HG03175 (cell line): Measurements from ENCODE around the gene RIIAD1.
"Not testable (repeated sequence)": the region's sequence is repeated elsewhere in the genome, so short reads cannot be mapped to it uniquely, and the experiment has no call there.

Experiments used
- ATAC-seq: cut with Tn5 transposase; IDR thresholded peaks from one replicate; pipeline ENCODE4 v1.9.1; 2021; ENCODE audit warnings: mild to moderate bottlenecking, moderate library complexity; ENCODE audit not compliant: unreplicated experiment

RIIAD1 gene, protein sequence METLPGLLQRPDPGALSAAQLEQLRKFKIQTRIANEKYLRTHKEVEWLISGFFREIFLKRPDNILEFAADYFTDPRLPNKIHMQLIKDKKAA

DNA sequence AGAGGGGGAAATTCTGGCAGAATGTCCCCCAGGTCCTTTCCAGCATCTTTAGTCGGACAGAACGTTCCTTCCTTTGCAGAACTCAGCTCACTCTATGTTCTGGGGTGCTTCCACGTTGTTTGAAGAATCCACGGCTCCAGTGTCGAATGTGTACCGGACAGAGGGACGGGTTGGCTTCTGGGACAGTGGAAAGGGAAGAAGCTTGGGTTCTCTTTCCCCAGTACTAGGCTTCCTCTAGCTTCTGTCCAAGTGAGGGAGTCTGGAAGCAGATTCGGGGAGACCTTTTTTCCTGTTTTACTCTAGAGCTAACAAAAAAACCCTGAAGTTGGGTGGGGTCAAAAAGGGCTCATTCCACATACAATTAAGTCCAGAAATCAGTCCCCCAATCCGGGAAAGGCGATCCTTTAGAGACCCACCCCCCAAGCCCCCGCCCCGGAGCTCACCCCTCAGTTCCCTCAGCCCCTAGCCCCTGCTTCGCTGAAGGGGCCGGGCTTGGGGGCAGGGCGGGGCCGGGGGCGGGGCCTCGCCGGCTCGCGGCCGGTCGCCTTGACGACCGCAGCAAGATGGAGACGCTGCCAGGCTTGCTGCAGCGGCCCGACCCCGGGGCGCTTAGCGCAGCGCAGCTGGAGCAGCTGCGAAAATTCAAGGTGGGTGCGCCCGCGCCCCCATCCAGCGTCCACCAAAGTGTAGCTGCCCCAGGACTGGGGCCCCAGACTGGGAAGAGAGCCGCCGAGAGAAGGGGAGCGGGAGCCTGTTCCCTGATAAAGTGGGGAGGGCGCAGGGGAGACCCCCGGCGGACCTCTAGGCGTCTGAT, at the start of gene RIIAD1:
RIIAD1 (plus strand) TSS at position 549 of the 814 bp plus-strand sequence; CDS start at position 564, 15 bp downstream.
- peak; percentile 56 for ATAC-seq

DNA sequence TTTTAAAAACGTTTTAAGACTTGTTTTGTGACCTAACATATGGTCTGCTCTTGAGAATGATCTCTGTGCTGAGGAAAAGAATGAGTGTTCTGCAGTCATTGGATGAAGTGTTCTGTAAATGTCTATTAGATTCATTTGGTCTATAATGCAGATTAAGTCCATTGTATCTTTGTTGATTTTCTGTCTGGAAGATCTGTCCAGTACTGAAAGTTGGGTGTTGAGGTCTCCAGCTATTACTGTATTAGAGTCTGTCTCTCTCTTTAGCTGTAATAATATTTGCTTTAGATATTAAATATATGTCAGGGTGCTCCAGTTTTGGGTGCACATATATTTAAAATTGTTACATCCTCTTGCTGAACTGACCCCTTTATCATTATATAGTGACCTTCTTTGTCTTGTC, 47.9 kb upstream of the RIIAD1 start:
- ATAC-seq = no peak

DNA sequence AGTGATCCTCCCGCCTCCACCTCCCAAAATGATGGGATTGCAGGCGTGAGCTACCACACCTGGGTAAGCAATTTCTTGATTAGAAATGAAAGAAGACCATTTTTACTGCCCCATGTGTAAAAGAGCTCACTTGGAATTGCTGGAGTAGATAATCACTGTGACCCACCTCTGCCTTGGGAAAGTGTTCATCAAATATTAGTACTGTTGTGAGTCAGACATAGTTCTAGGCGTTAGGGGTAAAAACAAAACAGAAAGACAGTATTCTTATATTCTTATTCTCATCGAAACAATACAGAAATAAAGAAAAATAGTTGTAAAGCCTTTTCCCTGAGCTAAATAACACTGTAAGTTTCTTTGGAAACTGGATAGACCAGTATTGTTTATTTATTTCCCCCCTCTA, 40.9 kb upstream of the RIIAD1 start:
- ATAC-seq = no peak

DNA sequence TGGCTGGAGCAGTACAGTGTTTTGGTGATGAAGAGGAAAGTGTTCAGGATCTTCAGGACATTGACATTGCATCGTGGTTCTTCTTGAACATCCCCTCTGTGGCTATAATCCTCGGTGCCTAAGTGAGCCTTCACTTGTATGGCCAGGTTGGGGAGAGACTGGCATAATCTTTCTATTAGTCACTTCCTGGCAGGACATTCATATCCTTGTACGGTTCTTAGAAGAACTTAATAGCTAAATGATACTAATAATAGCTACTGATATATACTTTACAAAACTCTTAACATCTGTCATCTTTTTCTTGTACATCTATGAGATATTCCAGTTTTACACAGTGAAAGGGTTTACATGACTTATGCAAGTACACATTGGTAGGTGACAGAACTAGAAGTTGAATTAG, 40.5 kb upstream of the RIIAD1 start:
- ATAC-seq = no peak

DNA sequence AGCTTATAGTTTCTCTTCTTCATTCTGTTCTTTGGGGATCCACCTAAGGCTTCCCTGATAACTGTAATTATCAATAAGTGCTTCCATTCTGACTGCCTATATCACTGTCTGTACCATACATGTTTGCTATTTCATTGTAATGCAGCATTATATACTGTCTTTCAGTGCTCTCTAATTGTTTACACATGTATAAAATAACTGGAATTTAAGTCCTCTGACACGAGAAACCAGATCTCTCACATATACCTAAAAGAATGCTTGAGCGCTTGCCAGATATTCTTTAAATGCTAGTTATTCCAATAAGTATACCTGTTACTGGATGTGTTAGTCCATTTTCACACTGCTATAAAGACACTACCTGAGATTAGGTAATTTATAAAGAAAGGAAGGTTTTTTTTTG, 39.4 kb upstream of the RIIAD1 start:
- ATAC-seq = no peak

DNA sequence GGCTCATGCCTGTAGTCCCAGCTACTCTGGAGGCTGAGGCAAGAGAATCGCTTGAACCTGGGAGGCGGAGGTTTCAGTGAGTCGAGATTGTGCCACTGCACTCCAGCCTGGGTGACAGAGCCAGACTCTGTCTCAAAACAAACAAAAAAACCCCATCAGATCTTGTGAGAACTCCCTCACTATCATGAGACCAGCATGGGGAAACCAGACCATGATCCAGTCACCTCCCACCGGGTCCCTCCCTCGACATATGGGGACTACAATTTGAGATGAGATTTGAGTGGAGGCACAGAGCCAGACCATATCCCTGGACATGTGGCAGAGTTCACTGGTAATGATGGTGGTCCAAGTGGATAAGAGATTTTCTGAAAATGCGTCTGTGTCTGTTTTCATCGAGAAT, 38.4 kb upstream of the RIIAD1 start:
- not testable (repeated sequence) for ATAC-seq

DNA sequence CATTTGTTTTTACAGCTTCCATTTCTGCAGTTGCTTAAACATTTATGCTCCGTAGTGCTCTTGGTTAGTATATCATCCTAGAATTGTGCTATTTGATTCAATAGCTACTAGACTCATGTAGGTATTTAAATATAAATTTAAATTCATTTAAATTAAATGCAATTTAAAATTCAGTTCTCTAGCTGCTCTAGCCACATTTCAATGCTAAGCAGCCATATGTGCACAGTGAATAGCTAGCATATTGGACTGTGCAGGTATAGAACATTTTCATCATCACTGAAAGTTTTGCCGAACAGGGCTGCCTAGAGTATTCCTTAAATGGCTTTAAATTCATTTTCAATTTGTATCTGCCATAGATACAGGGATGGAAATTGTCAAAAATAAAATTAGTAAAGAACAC, 37.2 kb upstream of the RIIAD1 start:
- ATAC-seq = no peak

DNA sequence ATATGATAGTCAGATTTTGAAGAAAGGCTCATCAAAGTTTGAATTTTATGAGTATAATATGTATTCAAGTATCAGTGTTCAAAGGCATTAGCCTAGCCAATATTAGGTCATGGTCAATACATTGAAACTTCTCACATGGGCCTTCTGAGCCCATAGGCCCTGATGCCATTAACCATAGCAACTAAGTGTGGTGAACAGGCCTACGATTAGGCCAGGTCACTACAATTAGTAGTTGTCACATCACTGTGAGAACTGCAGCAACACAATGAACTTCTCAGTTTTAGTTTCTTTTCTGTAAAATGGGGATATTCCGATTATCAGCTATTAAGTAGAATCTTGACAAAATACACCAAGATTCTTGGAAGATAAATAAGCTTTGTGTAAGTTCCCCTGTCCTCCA, 34.8 kb upstream of the RIIAD1 start:
- ATAC-seq = no peak

DNA sequence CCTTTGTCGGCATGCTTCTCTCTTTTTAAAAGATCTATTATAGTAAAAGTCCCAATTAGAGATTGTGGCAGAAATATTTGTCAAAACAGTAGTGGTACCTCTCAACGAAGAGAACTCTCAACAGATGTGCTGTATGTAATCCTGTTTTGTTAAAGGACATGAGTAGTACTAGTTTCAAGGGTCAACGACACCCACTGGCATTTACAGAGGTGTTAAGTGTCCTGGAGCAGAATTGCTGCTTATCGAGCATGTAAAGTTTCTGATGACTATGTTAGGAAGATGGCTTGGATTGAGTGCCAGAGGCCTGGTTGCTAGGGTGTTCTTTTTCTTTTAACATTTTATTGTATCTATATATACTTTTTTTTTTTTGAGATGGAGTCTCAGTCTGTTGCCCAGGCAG, 31.8 kb upstream of the RIIAD1 start:
- no peak for ATAC-seq

DNA sequence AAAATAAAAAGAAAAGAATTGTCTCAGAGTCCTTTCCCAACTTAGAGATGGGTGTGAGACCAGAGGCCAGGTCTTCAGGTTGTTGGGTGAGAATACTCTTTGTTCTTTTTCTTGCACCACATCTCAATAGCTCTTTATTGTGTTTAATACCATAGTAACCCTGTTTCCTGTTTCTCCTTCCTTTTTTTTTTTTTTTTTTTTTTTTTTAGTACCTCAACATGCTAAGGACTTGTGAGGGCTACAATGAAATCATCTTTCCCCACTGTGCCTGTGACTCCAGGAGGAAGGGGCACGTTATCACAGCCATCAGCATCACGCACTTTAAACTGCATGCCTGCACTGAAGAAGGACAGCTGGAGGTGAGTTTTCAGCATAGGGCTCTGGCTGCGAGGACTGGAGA, 29.1 kb upstream of the RIIAD1 start:
- ATAC-seq = no peak

DNA sequence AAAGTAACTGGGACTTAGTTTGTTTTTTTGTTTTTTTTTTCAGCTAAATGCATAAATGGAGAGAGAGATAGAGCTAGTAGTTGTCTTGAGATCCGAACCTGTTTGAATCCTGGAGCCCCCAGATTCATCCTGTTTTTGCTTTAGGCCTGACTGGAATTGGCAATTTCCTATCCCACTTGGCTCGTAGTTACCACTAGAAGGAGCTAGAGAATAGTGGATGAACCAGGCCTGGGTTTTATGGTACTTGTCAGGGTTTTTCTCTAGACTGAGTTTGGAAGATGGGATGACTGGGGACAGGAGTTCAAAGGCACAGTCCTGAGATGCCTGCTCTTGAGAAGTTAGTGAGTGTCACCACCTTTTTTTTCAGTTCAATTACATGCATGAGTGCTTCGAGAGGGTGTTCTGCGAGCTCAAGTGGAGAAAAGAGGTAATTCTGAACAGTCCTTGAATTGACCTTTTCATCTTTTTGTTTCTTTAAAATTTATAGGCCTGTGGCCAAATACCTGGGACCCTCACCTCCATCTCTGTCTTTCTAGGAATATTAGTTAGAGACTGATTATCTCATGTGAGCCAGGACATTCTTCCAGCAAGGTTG, 28.2 kb upstream of the RIIAD1 start:
- no peak for ATAC-seq

DNA sequence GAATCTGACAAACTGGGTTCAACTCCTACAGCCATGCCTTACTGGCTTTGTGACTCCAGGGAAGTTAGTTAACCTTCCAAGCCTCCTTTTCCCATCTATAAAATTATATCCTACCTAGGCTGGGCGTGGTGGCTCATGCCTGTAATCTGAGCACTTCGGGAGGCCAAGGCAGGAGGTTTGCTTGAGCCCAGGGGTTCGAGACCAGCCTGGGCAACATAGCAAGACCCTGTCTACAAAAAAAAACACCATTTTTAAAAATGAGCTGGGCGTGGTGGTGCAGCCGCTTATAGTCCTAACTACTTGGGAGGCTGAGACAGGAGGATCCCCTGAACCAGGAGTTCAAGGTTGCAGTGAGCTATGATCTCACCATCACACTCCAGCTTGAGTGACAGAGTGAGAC, 19.8 kb upstream of the RIIAD1 start:
- no peak for ATAC-seq

DNA sequence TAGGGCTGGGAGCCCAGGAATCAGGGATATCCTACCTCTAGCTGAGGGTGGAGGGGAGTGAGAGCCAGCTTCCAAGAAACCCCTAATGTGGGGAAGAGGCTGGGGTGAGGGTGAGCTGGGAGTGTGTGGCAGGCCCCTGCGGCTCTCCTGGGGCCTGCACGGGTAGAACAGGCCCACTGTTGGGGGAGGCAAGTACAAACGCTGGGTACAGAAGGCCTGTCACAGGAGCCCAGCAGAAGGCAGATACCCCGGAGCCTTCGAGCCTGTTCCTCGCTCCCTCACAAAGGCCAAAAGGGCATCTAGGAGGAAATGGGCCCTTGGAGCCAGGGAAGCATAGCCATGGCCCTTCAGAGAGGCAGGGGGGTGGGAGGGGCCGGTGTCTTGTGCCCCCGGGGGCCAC, 18.4 kb upstream of the RIIAD1 start:
- ATAC-seq = no peak

DNA sequence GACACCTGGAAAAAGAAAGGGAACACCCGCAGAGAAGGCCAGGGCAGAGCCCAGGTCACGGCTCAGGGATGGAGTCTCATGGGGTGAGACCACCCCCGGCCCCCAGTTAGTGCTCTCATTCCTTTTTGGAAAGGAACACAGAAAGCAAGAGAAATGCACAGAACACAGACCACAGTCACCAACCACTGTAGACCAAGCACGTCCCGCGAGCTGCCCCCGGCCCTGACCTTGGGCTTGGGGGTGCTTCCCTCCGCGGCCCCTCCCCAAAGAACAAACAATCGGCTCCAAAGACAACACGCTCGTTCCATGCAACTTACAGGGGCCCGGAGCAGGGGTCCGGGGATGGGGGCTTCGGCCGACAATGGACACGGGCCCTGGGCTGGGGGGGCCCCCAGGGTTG, 17.5 kb upstream of the RIIAD1 start:
- no peak for ATAC-seq

DNA sequence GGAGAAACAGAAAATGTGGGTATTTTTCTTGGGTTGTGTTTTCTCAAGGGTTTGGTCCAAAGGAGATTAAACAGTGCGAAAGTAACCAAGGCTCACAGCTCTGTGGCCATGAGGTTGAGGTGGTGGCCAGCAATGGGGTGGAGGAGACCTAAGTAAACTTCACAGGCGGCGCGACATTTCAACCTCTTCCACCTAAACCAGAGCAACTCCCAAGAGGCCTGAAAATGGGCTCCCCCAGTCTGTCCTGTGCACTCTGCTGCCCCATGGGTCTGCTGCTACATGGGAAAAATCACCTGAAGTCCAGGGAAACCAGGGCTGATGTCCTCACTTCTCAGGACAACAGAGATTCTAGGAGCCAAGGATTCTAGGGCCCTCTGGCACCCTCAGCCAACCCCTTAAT, 17.1 kb upstream of the RIIAD1 start:
- ATAC-seq = no peak

DNA sequence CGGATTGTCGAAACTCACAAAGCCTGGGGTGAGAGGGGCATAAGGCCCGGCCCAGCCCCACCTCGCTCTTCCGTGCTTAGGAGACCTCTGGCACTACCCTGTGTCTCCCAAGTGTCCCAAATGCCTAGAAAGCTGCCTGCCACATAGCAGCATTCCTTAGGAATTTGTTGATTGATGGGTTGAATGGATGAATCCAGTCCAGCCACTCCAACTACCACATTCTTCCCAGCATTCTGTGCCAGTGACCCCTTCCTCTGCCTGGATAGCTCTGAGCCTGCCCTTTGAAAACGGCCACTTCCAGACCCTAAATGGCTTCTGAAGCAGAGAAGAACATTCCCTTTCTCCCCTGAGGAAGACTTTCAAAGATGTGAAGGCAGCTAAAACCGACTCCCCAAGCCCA, 16.2 kb upstream of the RIIAD1 start:
- ATAC-seq = no peak

DNA sequence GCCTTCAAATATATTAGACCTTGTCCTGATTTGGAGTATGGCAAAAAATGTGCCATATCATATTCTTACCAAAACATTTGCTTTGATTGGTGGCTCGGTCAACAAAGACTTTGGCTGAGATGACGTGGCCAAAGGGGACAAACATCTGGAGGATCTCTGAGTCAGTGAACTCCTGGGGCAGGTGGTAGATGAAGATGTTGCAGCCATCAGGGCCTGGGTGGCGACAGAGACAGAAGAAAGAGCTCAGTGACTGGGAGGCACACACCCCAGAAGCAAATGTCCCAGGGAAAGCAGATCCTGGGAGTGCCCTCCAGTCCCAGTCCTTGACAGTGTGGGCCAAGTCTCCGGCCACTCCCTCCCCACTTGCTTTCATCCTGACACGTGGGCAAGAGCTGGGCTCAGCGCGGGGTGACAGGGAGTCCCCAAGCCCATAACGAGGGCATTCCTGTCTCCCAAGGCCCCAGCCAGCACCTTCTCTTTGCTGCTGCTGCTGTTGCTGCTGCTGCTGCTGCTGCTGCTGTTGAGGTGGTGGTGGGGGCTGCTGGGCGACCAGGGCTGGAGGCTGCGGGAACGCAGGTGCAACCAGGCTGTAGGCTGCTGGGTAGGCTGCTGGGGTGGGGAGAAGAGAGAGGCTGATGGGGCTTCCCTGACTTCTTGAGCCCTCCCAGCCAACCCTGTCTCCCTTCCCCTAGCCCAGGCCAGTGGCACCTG, 15.4 kb upstream of the RIIAD1 start:
- ATAC-seq = no peak

DNA sequence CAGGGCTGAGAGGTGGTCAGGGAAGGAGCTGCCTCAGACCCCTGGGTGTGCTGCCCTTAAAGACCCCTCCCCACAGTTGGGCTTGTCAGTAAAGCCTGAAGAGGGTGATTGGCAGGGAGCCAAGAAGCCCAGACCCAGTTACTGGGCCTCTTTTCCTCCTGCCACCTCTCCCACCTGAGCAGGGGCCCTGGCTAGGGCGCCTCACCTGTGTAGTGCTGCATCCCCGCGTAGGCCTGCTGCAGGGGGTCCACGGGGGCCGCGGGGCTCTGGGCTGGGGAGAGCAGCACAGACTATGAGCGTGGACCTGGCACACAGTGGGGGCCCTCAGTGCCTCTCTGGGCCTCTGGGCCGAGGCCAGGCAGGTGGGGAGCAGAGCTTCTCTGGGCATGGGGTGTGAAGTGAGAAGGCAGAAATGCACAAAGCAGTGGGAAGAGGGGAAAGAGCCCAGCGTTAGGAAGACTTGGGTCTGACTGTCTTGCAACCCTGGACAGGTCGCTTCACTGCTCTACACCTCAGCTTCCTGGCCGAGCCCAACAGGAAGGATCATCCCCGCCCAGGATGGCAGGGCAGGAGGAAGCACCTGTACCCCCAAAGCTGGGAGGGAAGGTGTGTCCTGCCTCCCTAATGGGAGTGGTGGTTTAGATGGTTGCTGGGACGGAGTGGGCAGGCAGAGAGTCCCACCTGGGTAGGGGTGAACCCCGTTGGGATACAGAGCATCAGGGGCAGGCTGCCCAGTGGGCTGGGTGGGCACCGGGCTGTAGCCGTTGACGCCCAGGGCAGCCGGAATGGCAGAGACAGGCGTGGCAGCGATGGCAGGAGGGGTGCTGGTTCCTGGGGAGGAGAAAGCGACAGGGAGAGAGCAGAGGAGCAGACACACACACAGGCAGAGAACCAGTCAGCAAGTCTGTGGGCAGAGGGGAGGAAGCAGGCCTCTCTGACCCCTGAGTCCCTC, 14.6 kb upstream of the RIIAD1 start:
- no peak for ATAC-seq

DNA sequence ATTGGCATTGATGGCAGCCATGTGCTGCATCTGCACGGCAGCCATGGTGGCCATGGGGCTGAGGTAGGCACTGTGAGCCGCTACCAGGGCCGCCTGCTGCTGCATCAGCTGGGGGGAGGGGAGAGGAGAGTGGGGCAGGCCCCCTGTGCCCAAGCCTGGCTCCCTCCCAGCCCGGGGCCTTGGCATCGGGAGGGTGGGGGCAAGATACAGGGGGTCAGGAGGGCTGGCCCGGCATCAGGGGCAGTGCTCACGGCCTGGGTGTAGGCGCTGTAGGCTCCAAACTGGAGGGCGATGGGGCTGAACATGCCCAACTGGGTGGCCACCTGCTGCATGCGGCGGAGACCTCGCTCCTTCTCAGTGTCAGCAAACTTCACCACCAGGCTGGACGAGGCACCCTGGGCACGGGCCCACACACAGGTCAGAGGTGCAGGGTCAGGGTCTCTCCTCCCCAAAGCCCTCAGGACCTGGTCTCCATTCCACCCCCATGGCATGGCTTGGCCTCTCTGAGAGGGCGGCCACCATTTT, 13.7 kb upstream of the RIIAD1 start:
- ATAC-seq = no peak

DNA sequence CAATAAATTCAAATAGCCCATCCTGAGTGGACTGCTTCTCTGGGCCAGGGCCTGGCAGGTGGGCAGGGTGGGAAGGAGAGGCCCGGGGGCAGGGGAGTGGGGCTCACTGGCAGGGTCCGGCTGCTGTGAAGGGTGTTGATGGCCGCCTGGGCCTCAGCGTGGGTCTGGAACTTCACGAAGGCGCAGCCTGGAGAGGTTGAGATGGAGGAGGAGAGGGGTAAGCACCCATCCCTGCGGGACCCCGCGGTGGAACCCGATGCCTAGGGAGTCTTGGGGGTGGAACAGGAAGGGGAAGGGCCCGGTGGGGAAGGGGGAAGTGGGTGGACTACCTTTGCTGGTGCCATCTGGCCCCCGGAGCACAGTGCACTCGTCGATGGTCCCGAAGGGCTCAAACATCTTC, 12.4 kb upstream of the RIIAD1 start:
- no peak for ATAC-seq
